IPS DF 4.7 (cell line): ENCODE data around the gene FOXD2.

ENCODE experiments used
- DNase-seq: peaks from one replicate; pipeline ENCODE4 v3.0.0-alpha.2; 2013; ENCODE audit warnings: low spot score; ENCODE audit errors: extremely low read depth

The FOXD2 gene

DNA sequence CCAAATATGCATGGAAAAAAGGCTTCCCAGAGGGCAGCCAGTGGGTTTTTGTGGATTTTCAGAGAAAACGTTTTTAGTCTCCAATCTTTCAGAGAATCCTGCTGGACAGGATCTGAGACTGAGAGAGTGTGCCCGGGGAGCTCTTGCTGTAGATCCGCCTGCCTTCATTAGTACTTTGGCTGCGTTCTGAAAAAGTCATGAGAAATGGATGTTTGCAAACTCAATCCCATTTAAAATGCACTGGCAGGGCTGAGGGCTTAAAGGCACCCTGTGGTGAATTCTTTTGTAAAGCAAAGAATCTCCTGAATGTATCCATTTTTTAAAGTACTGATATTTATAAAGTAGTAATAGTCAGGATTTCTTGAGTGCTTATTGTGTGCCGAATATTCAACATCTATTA is 22.2 kb downstream of the FOXD2 start:
- no peak for DNase-seq

DNA sequence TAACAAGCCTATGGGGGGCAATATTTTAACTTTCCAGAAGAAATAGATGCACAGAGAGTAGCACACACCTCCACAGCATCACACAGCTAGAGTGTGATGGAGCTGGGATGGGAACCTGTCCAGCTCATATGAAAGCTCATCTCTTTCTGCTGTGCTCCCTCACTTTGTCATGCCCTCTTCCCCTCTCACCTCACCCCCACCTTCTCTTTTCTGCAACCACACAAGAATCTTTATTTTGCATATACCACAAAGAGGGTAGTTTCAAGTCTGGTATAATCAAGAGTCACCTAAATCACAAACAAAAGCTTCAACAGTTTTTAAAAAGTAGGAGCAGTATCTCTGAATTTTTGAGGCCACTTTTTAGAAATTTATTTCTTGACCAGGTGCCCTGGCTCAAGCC is 22.6 kb downstream of the FOXD2 start:
- DNase-seq: no peak

- no peak for DNase-seq
Observed at GRCh38 chr1:47465605-47466004, 27.8 kb downstream of the FOXD2 start.

DNA sequence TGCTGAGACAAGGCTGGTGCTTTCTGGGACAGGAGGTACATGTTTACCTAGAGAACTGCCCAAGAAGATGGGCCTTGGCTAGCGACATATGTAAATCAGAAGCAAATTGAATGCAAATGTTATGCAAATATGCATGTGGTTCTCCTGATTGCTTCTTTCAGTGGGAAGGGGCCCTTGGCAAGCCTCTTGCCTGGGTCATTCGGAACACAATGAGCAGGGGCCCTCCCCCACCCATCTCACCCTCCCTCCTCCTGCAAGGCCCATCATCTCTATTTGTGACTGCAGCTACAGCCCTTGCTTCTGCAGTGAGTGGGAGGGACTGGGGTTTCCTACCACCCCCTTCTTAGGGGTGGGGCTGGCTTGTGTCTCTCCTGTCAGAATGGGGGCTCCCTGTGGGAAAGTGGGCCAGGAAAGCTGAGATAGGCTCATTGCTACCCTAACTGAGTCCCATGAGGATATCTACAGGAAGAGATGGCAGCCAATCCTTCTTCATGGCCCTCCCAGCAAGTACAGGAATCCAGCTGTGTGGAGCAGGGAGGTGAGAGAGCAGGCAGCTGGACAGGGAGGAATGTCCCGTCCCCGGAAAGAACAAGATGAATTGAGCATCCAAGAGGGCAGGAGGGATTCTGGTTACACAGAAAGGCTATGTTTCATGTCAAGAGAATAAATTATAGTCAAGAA is 31.0 kb downstream of the FOXD2 start:
- no peak for DNase-seq

DNA sequence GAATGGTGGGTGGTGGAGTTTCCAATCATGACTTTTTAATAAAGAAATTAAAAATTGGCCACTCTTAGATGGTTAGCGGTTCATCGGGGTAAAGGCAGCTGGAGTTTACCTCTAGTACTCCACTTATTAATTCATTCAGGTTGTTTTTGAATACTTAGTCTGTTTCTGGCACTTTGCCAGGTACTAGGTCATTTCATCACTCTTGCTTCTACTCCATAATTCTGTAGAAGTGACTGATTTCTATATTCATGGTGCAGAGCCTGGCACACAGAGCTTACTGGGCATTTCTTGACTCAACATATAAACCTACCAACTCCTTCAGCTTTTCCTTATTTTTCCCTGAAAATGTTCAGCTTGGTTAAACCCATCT is 31.5 kb downstream of the FOXD2 start:
- DNase-seq: no peak

- DNase-seq: no peak
Observed at GRCh38 chr1:47469910-47470309, 32.1 kb downstream of the FOXD2 start.

DNA sequence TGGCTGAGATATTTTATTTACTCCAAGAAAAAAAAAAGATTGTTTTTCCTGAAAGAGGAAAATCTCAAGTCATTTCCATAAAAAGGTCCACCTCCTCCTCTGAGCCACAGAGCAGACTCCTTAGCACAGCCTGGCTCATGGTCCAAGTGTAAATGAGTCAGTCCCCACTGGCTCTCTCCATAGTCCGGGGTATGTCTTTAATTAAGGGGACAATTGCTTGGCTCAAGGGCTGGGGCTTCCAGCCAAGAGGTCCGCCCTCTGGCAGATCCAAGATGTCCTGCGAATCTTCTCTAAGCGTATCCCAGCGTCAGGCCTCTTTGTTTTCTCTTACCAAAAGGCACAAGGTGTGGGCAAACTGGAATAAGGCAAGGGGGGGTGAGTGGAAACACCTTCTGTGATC is 33.3 kb downstream of the FOXD2 start:
- no peak for DNase-seq

GRCh38 chr1:47474278-47475193 is 36.7 kb downstream of the FOXD2 start:
- no peak for DNase-seq

DNA sequence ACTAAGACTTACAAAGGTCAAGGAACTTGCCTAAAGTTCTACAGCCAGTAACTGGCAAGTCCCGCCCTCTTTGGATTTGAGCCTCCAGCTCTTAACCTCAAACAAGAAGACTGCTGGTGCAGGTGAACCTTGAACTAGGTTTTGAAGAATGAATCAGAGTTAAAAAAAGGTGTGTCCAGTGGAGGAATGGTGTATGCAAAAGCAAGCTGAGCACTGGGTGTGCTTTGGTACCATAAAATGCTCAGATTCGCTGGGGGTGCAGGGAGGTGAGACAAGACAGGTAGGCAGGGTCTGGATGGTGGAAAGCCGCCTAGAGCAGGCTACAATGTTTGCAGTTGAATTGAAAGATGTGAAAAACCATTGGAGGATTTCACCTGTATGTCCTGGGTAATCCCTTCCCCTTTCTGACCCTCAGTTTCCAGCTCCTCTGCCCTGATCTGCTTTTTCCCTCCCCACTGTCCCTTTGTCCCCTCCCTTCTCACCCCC is 39.8 kb downstream of the FOXD2 start:
- DNase-seq: no peak

GRCh38 chr1:47478090-47478489 is 40.2 kb downstream of the FOXD2 start:
- DNase-seq: no peak

GRCh38 chr1:47479664-47480063 is 41.8 kb downstream of the FOXD2 start:
- no peak for DNase-seq

DNA sequence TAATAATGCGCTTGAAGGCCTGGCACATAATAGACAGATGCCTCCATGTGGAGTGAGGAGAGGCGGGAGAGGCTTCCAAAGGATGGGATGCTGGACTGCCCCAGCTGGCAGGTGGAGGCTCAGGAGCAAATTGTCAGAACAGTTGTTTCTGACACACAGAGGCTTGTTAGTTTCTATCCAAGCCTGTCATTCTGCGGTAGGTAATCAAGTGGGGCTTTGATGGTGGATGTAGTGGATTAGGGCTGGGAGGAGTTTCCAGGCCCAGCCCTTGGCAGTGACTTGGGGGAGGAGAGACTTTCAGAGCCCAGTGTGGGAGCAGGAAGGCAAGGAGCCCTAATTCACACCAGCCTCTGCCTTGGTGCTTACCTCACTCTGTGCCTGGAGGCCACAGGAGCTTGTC is 44.1 kb downstream of the FOXD2 start:
- no peak for DNase-seq

- DNase-seq: no peak
Observed at GRCh38 chr1:47482786-47483185, 44.9 kb downstream of the FOXD2 start.

- no peak for DNase-seq
Observed at GRCh38 chr1:47483651-47484050, 45.8 kb downstream of the FOXD2 start.

DNA sequence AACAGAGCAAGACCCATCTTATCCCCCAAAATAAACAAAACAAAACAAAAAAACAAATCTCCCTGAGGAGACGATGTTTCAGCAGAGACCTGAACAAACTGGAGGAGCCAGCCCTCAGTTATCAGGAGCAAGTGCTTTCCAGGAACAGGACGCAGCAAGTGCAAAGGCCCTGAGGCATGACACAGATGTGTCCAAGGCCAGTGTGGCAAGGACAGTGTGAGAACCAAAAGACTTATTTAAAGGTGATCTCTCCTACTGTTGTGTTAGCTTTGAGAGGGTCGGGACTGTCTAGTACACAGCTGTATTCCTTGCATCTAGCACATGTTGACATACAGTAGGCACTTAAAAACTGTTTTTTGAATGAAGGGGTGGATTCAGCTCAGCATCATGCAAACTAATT is 48.0 kb downstream of the FOXD2 start:
- no peak for DNase-seq

DNA sequence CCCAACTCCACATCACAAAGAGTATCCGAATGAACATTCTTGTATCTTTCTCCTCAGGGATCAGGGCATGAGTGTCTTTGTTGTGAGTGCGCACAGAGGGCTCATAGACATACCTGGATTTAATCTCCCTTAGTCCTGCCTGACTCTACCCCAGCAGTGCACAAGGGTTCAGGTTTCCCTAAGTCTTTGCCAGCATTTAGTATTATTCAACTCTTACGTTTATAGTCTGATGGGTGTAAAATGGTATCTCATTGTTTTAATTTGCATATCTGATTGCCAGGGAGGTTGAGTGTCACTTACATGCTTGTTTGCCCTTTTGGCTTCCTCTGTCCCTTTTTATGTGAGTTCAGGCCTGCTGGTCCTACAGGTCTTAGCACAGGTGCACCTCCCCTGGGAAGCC is 49.5 kb downstream of the FOXD2 start:
- DNase-seq: no peak

DNA sequence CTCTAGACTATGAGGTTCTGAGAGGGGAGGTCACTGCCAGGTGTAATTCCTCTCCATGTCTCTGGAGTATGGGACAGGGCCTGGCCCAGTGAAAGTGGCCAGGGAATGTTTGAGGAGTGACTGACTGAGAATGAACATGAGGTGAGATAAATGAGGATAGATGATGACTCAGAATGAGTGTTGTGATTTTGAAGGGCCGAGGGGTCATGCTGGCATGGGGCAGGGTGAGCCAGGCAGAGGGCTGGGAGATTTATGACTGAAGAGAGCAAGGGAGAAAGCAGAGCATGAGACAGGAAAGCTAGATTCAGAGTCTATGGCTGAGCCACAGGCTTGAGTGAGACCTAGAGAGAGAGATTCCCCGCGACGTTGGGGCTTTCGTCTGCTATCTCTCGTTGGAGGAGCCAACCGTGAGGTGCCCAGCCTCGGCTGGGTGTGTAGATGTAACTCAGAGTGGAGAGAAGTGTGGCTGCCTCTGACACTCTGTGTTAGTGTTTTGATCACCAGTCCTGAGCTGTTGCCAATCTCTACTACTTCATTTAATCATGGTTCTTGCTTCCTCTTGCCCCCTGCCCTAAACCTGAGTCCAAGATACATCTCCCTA is 50.1 kb downstream of the FOXD2 start:
- no peak for DNase-seq
